IPS-NIHi11 (cell line): Measurements from ENCODE around the gene SPDYE2.
"Not testable (repeated sequence)": the region's sequence is repeated elsewhere in the genome, so short reads cannot be mapped to it uniquely, and the experiment has no call there.

Experiments
- DNase-seq: peaks from one replicate; pipeline ENCODE4 v3.0.0; 2012; ENCODE audit warnings: mixed read lengths, low spot score

Gene SPDYE2, protein sequence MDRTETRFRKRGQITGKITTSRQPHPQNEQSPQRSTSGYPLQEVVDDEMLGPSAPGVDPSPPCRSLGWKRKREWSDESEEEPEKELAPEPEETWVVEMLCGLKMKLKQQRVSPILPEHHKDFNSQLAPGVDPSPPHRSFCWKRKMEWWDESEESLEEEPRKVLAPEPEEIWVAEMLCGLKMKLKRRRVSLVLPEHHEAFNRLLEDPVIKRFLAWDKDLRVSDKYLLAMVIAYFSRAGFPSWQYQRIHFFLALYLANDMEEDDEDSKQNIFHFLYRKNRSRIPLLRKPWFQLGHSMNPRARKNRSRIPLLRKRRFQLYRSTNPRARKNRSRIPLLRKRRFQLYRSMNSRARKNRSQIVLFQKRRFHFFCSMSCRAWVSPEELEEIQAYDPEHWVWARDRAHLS

DNA sequence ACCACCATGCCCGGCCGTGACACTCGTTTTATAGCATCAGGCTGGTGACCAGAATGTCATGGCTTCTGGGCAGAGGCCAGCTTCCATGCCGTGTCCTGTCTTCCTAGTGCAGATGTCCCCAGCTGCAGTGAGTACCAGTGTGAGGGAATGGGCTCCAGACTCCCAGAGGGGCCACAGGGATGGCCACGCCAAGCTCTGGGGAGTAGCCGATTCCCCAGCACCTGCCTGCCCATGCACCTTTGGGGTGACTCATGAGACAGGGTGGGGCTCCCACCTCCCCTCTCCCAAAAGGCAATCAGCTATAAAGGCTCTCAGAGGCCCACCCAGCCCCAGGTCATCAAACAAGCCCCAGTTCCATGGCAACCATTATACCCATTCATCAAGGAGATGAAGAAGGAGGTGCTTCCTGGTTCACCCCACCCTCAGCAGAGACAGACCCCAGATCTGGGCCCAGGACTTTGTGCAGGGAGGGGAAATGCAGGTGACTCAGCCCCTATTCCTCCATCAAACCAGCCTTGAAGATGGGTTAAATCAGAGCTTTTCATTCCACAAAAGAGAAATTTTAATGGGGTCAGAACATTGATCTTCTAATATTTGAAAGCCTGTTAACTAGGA is at the start of gene SPDYE2:
Gene SPDYE2 (plus strand): TSS at position 419 of the 615 bp plus-strand sequence. CDS start 2,030 bp downstream, outside the sequence.
- not testable (repeated sequence) for DNase-seq

DNA sequence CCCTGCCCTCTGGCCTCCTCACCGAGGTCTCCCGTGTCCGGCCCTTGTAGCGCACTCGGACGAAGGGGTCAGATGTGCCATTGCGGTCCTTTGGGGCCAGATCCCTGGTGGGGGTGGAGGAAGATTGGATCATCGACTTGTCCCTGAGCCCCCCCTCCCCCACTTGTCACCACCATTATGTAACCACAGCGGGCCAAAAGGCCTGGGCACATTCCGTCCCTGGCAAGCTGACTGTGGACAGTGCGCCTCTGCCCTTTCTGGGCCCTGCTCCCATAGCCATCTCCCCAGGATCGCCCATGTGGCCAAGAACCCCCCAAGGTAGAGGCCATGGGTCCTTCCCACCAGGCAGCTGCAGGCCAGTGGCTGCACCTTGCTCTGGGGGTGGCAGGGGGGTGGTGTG is 47.9 kb upstream of the SPDYE2 start:
- DNase-seq: not testable (repeated sequence)

DNA sequence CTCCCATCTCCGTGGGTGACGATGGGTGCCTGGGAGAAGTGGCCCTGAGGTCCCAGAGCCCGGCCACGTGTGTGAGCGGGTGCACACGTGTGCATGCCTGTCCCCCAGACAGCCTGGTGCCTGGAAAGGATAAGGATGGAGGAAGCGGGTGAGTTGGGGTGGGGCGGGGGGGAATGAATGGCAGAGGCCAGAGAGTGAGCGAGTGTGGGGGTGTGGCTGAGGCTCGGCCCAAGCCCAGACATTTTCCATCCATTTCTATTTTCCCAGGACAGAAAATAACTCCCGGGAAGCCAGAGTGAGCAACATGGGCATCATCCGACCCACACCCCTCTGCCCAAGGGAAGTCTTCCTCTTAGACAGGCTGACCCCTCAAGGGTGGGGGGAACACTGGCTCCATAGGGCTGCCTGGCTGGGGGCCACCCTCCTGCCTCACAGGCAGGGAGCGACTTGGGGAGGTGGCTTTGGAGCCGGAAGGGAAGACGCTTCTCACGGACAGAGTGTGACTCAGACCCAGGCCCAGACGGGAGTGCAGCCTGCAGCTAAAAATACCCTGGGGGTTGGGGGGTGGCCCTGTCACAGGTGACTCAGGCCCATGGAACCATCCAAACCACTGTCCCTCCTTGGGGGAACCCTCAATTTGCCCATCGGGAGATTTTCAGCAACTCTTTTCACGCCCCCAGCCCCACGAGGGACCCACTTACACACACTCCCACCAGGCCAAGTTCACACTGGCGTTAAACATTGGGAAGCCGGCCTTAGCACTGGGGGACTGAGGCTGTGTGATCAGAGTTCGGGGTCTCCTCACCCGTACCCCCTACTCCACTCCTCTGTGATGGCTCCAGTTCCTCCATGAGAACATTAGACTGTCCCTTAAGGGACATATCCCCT is 45.5 kb upstream of the SPDYE2 start:
- not testable (repeated sequence) for DNase-seq

DNA sequence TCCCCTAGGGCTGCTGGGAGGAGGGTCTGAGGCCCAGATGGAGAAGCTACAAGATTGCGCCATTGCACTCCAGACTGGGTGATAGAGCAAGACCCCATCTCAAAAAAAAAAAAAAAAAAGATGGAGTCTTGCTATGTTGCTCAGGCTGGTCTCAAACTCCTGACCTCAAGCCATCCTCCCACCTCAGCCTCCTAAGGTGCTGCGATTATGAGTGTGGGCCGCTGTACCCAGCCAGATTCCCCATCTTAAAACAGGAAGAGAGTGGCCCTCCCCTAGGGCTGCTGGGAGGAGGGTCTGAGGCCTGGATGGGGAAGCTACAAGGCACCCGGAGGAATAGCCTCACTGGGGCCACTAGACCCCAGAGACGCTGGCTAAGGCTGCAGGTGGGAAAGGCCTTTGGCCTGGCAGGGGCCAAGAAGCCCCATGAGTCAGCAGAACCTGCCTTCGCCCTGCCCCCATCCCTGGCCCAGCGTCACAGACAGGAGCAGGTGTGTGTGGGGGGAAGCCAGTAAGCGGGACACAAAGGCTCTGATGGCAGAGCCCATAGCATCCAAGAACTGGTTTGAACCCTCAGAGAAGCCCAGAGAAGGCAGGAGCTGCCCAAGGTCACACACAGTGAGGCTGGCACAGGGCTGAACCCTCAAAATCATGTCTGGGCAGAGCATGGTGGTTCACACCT is 43.5 kb upstream of the SPDYE2 start:
- not testable (repeated sequence) for DNase-seq

DNA sequence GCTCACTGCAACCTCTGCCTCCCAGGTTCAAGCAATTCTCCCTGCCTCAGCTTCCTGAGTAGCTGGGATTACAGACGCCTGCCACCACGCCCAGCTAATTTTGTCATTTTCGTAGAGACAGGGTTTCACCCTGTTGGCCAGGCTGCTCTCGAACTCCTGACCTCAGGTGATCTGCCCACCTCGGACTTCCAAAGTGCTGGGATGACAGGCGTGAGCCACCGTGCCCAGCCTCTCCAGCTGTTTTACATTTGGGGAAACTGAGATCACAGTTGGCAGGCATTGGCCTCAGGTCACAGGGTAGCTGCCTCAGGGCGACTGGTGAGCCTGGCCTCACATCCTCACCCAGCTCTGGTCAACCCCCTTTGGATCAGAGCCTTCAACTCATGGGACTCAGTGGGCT is 40.5 kb upstream of the SPDYE2 start:
- not testable (repeated sequence) for DNase-seq

DNA sequence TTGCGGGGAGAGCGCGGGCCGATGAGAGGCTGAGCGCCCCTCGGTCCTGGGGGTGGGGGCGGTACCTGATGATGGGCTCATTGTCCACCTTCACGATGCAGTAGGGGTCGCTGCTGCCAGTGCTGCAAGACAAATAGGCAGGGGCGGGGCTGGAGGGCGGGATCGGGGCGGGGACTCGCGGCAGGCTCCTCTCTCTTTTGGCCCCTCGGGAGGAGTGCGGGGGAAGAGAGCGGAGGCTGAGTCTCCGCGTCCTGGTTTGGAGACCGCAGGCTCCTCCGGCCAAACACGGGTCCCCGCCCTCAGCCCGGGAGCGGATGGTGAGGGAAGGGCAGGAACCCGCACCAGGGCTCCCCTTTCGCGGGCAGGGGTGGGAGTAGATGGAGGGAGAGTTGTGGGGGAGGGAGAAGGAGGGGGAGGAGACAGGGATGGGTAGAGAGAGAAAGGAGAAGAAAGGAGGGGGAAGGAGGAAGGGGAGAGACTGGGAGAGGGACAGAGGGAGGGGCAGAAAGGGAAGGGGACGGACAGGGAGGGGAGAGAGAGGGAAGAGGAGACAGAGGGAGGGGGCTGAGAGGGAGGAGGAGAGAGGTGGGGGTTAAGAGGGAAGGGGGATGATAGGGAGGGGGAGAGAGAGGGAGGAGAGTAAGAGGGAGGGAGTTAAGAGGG is 39.0 kb upstream of the SPDYE2 start:
- DNase-seq: not testable (repeated sequence)

DNA sequence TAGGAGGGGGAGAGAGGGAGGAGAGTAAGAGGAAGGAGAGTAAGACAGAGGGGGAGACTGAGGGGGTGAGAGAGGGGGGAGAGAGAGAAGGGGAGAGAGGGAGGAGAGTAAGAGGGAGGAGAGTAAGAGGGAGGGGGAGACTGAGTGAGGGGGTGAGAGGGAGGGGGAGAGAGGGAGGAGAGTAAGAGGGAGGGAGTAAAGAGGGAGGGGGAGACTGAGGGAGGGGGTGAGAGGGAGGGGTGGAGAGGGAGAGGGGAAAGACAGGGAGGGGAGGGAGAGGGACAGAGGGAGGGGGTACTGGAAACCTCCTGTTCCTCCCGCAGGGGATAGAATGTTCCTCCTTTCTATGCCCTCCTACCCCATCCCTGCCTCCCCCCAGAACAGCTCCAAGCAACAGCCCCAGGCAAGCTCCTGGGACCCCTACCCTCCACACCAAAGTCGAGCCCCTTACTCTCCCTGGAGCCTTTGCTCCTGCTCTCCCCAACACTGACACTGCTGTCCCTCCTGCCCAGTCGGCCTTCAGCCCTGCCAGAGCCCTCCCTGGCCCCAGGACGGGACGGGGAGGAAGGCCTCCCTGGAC is 38.3 kb upstream of the SPDYE2 start:
- not testable (repeated sequence) for DNase-seq

DNA sequence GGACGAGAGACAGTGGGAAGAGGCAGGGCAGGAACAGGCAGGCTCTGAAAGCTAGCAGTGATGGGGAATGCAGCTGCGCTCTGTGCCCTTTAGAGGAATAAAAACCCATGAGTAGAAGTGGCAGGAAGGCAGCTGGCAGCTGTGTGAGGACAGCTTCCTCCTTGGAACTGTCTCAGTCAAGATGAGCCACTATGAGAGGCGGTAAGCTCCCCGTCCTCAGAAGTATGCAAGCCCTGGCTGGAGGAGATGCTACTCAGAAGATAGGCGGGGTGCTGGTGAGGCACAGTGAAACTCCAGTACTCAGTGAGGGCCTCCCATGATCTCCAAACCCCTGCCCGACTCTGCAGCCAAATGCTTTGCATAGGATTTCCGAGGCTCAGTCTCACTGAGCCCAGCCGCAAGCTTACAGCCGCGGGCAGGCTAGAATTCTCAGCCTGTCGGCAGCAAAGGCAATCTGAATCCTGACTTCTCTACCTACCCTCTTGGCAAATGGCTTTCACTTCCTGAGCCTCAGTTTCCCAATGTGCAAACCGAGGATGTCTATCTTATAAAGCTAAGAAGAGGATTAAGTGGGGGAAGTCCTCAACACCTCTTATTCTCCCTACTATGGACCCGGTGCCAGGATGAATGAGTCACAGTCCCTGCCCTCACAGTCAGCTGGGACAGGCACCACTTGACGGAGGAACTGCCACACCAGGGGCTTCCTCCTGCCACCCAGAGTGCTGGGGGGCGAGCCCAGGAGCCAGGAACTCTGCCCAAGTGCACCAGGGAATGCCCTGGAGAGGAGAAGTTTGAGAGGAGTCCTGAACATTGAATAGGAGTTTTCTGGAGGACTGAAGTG is 35.9 kb upstream of the SPDYE2 start:
- DNase-seq: not testable (repeated sequence)

DNA sequence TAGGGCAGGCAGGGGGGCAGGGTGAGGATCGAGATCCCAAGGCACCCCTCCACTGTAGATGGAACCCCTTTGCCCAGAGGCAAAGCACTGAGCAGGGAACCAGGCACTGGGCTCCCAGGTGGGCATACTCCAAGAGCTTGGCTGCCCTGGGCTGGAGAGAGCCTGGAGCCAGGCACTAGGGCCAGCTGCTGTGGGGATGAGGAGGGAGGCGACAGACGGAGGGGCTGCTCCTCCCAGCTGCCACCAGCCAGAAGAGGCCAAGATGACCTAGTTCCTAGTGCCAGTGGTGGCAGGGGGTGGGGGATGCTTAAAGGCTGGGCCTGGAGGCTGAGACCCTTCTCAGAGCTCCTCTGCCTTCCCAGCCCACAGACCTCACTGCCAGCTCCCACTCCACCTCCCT is 35.1 kb upstream of the SPDYE2 start:
- not testable (repeated sequence) for DNase-seq

DNA sequence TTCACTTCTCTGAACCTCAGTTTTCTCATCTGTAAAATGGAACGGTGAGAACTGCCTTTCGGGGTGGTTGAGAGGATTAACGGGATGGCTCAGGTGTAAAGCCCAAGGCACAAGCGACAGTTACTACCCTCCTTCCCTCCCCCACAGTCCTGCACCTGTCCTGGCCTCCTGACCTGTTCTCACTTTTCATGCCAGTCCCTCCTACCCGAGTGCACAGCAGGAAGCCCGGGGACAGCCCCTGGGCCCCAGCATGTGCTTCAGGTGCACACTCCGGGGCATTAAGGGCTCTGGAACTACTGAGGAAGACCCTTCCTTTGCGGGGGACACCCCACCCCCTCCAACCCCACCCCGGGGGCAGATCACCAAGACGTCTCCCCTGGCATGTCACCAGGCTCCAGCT is 34.1 kb upstream of the SPDYE2 start:
- DNase-seq: not testable (repeated sequence)

DNA sequence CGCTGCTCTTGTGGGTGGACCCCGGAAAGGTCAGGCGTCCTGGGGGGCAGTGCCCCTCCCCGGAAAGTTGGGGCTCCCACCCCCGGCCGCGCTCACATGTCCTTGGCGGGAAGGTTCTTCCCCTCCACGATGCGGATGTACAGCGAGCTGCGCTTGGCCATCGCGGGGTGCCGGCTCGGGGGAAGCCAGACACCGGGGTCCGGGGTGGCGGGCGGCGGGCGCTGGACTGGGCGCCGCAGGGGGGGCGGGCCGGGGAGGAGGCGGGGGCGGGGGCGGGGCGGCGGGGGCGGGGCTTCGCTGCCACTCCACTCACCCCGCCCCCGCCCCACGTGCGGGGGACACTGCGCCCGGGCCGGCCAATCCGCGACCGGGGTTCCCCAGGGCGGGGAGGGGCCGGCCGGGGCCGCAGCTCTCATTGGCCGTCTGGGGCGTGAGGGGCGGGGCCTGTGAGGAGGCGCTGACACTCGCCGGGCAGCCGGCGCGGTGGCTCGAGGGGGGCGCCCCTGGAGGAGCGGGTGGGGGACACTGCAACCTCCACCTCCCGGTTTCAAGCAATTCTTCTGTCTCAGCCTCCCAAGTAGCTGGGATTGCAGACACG is 33.4 kb upstream of the SPDYE2 start, which contains the start of gene RASA4B:
Gene RASA4B (minus strand): TSS at position 228 of the 598 bp plus-strand sequence. CDS start 67 bp downstream, at position 161.
- DNase-seq: not testable (repeated sequence)

DNA sequence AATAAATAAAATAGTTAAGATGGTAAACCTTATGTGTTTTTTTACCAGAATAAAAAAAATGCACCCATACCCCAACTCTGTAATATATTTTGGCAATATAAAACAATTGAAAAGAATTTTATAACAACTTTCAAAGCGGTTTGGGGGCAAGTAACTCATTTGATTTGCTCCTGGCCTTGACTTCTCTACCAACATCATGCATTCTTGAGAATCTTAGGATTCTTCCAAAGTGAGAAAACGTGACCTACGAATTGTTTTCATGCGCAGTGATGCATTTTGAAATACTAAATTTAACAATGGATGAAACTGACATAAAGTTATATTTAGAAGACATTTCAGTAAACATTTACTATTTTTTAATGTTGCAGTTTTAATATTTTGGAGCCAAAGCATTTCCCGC is 30.2 kb upstream of the SPDYE2 start:
- not testable (repeated sequence) for DNase-seq

DNA sequence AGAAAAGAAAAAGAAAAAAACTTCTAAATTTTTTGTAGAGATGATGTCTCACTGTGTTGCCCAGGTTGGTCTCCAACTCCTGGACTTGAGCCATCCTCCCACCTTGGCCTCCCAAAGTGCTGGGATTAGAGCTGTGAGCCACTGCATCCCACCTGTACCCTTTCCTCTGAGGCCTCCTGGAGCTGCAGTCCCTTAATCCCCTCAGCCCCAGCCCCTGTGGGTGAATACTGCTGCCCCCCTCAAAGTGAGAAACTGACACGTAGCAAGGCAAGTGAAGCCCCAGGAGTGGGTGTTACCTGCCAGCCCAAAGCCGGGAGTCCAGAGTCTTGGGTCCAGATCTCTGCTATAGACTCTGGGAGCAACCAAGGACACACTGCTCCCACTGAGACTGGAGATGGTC is 26.2 kb upstream of the SPDYE2 start:
- not testable (repeated sequence) for DNase-seq

DNA sequence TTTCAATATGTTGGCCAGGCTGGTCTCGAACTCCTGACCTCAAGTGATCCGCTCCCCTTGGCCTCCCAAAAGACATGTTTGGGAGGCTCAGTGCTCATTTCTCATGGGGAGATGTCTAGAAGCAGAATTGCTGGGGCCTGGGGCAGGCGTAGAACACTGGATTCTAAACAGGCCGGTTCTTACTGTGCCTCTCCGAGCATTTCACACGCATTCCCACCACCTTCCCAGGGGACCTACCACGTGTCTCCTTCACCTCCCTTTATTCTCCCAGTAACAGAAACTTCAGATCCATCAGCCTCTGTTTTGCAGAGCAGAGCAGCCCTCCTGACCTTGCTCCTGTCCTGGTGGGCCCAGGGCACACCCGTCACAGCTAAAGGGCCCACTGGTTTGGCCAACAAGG is 23.8 kb upstream of the SPDYE2 start:
- DNase-seq: not testable (repeated sequence)

DNA sequence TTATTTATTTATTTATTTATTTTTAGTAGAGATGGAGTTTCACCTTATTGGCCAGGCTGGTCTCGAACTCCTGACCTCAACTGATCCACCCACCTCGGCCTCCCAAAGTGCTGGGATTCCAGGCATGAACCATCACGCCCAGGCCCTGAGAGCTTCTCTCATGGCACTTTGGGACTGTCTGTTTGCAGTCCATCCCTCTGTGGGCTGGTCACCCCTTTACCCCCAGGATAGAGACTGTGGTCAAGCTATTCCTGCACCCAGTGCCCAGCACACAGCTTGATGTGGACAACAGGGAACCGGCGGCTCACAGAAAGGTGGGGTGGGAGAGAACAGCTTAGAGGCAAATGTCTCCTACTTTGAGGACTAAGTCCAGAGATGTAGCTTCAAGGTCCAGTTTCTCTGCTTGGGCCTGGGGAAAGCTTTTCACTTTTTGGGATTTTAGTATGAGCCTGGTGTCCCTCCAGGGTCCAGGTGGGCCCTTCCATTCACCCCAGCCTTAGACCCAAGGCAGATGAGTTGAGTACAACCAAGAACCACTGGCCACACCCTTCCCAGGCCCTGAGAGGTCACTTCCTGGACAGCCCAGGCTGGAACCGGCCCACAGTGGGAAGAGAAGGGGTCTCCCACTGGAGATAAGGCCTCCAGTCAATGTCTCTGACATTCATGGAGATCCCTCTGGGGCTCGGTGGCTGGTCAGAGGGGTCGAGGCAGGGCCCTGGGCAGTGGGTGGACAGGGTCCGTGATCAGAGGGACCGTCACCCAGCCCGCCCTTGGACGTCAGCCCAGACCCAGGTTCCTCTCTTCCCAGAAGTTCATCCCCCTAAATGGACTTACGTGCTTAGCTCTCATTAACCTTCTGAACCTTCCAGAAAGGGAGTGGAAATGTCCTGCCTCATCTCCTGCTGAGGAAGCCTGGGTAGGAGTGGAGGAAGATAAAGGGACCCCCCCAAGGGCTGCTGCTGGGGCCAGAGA is 22.9 kb upstream of the SPDYE2 start:
- DNase-seq: not testable (repeated sequence)

DNA sequence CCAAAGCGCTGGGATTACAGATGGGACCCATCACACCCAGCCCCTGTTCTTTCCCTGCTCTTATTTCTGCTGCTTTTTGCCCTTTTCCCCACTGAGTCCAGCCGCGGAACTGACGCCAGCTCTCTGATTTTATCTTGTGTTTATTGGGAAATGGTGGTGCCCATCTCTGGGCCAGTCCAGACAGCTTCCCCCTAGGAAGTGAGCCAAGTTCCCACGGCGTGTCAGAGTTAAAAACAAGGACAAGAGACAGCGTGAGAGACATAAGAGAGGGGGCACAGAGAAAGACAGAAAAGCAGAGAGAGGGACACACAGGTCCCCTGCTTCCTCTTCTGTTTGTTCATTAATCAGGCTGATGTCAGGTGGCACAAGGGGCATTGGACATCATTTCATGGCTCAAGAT is 19.4 kb upstream of the SPDYE2 start:
- DNase-seq: not testable (repeated sequence)

DNA sequence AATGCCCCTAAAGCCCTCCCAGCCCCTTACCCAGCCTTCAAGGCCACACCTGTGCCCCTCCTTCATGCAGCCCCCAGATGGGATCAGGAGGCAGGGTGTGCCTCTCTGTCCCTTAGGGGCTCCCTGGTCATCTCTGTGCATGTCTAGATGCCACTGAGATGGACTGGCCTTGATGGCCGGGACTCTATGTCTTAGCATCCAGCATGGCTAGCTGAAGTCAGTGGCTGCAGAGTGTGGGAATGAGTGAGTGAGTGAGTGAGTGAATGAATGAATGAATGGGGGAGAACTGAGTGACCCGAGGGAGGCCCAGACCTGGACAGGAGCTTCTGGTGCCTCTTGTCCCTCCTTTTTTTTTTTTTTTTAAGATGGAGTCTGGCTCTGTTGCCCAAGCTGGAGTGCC is 18.9 kb upstream of the SPDYE2 start:
- not testable (repeated sequence) for DNase-seq

DNA sequence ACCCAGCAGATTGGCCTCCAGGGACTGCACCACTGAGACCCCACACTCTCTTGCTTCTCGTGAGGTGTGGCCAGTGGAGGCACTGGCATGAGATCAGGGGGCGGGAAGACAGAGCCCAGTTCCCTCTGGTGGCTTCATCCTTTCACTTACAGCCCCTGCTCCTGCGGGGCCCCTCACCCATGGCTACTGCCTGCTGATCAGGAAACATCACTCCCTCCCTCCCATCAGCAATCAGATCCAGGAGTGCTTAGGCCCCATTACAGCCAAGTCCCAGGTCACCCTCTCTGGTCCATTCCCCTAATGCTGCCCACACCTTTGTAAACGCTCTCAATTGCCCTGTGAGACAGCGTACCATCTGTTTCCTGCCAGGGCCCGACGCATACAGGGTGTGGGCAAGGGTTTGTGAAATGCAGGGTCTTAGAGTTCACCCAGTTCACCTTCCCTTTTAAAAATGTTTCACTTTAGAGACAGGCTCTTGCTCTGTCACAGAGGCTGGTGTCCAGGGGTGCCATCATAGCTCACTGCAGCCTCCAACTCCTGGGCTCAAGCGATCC is 15.9 kb upstream of the SPDYE2 start:
- not testable (repeated sequence) for DNase-seq
